Naive thymus-derived CD4-positive, alpha-beta T cell (primary cell): ENCODE data around the gene MICAL1. TPM values are rescaled to one million over a fixed set of nuclear protein-coding genes. Genes with fewer than 3 reads are reported as not detected.
A peak's percentile ranks its signal among the peaks of the same experiment; 100 is the strongest.

Experiments
- ATAC-seq: fragments of 150-1000 bp; cut with Tn5 transposase; 2 replicates; pipeline ENCODE4 v1.10.0; 2021; ENCODE audit warnings: mild to moderate bottlenecking, moderate library complexity
- CTCF ChIA-PET: fragments of 350-600 bp; sonication (Branson Sonifier 250); formaldehyde crosslinking; loops from one replicate; lab custom pipeline; 2021; ENCODE audit warnings: antibody characterized with exemption; lab: Charles Lee
- POLR2A ChIA-PET: fragments of 350-600 bp; sonication (Branson Sonifier 250); formaldehyde crosslinking; loops from one replicate; lab custom pipeline; 2021; ENCODE audit warnings: antibody characterized with exemption, inconsistent platforms; lab: Charles Lee
- DNase-seq, 9 donors: peaks; one replicate each; pipeline versions ENCODE4 v3.0.0 to v3.0.0-alpha.2; 2020 to 2022; ENCODE audit warnings: mixed read lengths in 1 of 9
- H3K27ac ChIP-seq: one replicate; pipeline ENCODE4 v1.7.0; 2013; ENCODE audit warnings: mild to moderate bottlenecking, low read depth, low read length, moderate library complexity
- H3K27me3 ChIP-seq, 2 donors: one replicate each; pipeline ENCODE4 v1.7.0; 2013; ENCODE audit warnings: low read length in 2 of 2, mild to moderate bottlenecking in 2 of 2, moderate library complexity in 2 of 2; ENCODE audit not compliant: control insufficient read depth in 2 of 2, insufficient read depth in 2 of 2
- H3K36me3 ChIP-seq, 3 experiments: 1 replicate in 2 of 3; 2 replicates in 1 of 3; pipeline ENCODE4 v1.7.0; 2013; ENCODE audit warnings: low read length in 3 of 3, mild to moderate bottlenecking in 3 of 3, moderate library complexity in 1 of 3; ENCODE audit not compliant: insufficient read depth in 3 of 3, control insufficient read depth in 2 of 3
- H3K4me1 ChIP-seq, 2 donors: one replicate each; pipeline ENCODE4 v1.7.0; 2013; ENCODE audit warnings: low read length in 2 of 2, mild to moderate bottlenecking in 2 of 2, moderate library complexity in 1 of 2; ENCODE audit not compliant: control insufficient read depth in 2 of 2, insufficient read depth in 2 of 2
- H3K4me3 ChIP-seq: 2 replicates; pipeline ENCODE4 v1.7.0; 2013; ENCODE audit warnings: mild to moderate bottlenecking, low read length
- H3K9me3 ChIP-seq, 3 experiments: 1 replicate in 2 of 3; 2 replicates in 1 of 3; pipeline ENCODE4 v1.7.0; 2013; ENCODE audit warnings: low read length in 3 of 3; ENCODE audit not compliant: control insufficient read depth in 2 of 3
- H3K27ac Mint-ChIP-seq, 9 donors: one replicate each; pipeline ENCODE4 v1.8.0; 2020 to 2022; ENCODE audit warnings: mixed read lengths in 9 of 9, mild to moderate bottlenecking in 8 of 9, moderate library complexity in 5 of 9, inconsistent platforms in 2 of 9
- H3K27me3 Mint-ChIP-seq, 5 donors: one replicate each; pipeline ENCODE4 v1.8.0; 2021 to 2022; ENCODE audit warnings: mixed read lengths in 5 of 5, mild to moderate bottlenecking in 1 of 5
- H3K36me3 Mint-ChIP-seq, 5 donors: one replicate each; pipeline ENCODE4 v1.8.0; 2020 to 2022; ENCODE audit warnings: mixed read lengths in 5 of 5, mild to moderate bottlenecking in 3 of 5, inconsistent platforms in 1 of 5
- H3K4me1 Mint-ChIP-seq, 7 donors: one replicate each; pipeline ENCODE4 v1.8.0; 2020 to 2022; ENCODE audit warnings: mixed read lengths in 7 of 7, mild to moderate bottlenecking in 3 of 7, inconsistent platforms in 1 of 7
- H3K4me3 Mint-ChIP-seq, 10 donors: one replicate each; pipeline ENCODE4 v1.8.0; 2020 to 2022; ENCODE audit warnings: mild to moderate bottlenecking in 10 of 10, mixed read lengths in 10 of 10, moderate library complexity in 6 of 10, inconsistent platforms in 2 of 10
- H3K9me3 Mint-ChIP-seq, 11 donors: one replicate each; pipeline ENCODE4 v1.8.0; 2020 to 2022; ENCODE audit warnings: mixed read lengths in 11 of 11, mild to moderate bottlenecking in 4 of 11, inconsistent platforms in 1 of 11, moderate library complexity in 1 of 11
- intact Hi-C, 2 donors: fragments of 100-400 bp; cut with micrococcal nuclease; formaldehyde crosslinking; loops; one replicate each; pipeline ENCODE4 v1.15.1; 2023
- polyA plus RNA-seq, 2 donors: library from polyadenylated mRNA; unstranded; fragments of 300-500 nt; fragmentation: Illumina TruSeq; gene quantifications; one replicate each; pipeline ENCODE4 v1.2.3, GENCODE V29; 2021
- total RNA-seq, 6 experiments: library from RNA in 5 of 6; stranded (reverse) in 5 of 6; gene quantifications; 1 replicate in 5 of 6; 2 replicates in 1 of 6; pipeline ENCODE4 v1.2.3 and lab custom pipeline; 2021 to 2026

Gene MICAL1
- total and polyA plus RNA-seq, 7 experiments from 2014 or later = 18.3 to 125 (median 63.4) TPM

- ATAC-seq = no peak
- H3K36me3 Mint-ChIP-seq = peaks cover 20 to 66% (median 50%) of the 10 kb centered on the region in 5 donors
- H3K4me1 ChIP-seq = peaks cover 45 to 59% of the 10 kb centered on the region in 2 donors
These were observed 23.5 kb upstream of the MICAL1 start for GRCh38 chr6:109478841-109479624.

GRCh38 chr6:109478222-109478805 is 22.7 kb upstream of the MICAL1 start:
- Mint-ChIP-seq H3K27me3 (no peaks in the 10 kb centered on the region), H3K36me3 (peaks cover 23 to 69% (median 55%) of the 10 kb centered on the region in 5 donors), H3K4me1 (peaks cover 53 to 86% (median 77%) of the 10 kb centered on the region in 7 donors), H3K4me3 (peak overlapping the region; percentile 76 to 99 (median 91)), H3K9me3 (peaks cover 0 to 1% (median 0%) of the 10 kb centered on the region in 11 donors), H3K27ac (peak overlapping the region; percentile 52 to 94 (median 79))
- peak overlapping the region; percentile 10 for H3K4me3 ChIP-seq
- H3K36me3 ChIP-seq = peaks cover 4 to 47% (median 24%) of the 10 kb centered on the region in 3 experiments
- DNase-seq = no peak
- H3K9me3 ChIP-seq = no peaks in the 10 kb centered on the region
- H3K27ac ChIP-seq = peak overlapping the region; percentile 57
- ATAC-seq = no peak
- intact Hi-C loops = loop anchor here in 1 of 2 donors (1.0 kb wide), 1 partner anchor 19 kb away; no protein-coding TSS in a partner anchor
- ChIA-PET CTCF (interaction anchor here (1.1 kb wide), 1 partner anchor 95 kb away, joined by 4 read pairs; no protein-coding TSS in a partner anchor), POLR2A (interaction anchor here (1.2 to 2.0 kb wide), 3 partner anchors 13 to 96 kb away, joined by 5 to 10 read pairs (median 6); partner anchors contain the start of genes CD164, PPIL6 and SMPD2)
- H3K4me1 ChIP-seq = peaks cover 45 to 62% of the 10 kb centered on the region in 2 donors
- H3K27me3 ChIP-seq = no peaks in the 10 kb centered on the region

More at GRCh38 chr6:109478841-109479624, 23.5 kb upstream of the MICAL1 start:
- Histone ChIP-seq H3K9me3 (no peaks in the 10 kb centered on the region), H3K27ac (peak overlapping the region; percentile 57), H3K36me3 (peaks cover 0 to 40% (median 17%) of the 10 kb centered on the region in 3 experiments), H3K4me3 (peak overlapping the region; percentile 52), H3K27me3 (no peaks in the 10 kb centered on the region)
- intact Hi-C loops = loop anchor here in 1 of 2 donors (1.0 kb wide), 1 partner anchor 20 kb away; no protein-coding TSS in a partner anchor
- H3K27me3 Mint-ChIP-seq = no peaks in the 10 kb centered on the region
- H3K4me3 Mint-ChIP-seq = peak overlapping the region; percentile 76 to 99 (median 91)
- H3K9me3 Mint-ChIP-seq = no peaks in the 10 kb centered on the region
- H3K4me1 Mint-ChIP-seq = peaks cover 55 to 86% (median 77%) of the 10 kb centered on the region in 7 donors
- ChIA-PET POLR2A (interaction anchor here (0.6 to 4.9 kb wide), 7 partner anchors 14 to 384 kb away, joined by 3 to 58 read pairs (median 6); partner anchors contain the start of genes CD164, MICAL1, PPIL6 and SESN1), CTCF (interaction anchor here (0.6 to 1.1 kb wide), 2 partner anchors 95 kb away, joined by 3 to 4 read pairs; no protein-coding TSS in a partner anchor)
- peak overlapping the region; percentile 52 to 94 (median 79) for H3K27ac Mint-ChIP-seq
- peak in 2 of 9 donors; percentile 35 to 43 for DNase-seq

- POLR2A ChIA-PET = interaction anchor here (1.6 to 2.0 kb wide), 2 partner anchors 12 to 37 kb away, joined by 6 to 10 read pairs; partner anchors contain the start of genes PPIL6 and SMPD2
- intact Hi-C loops = loop anchor here in 1 of 2 donors (1.0 kb wide), 1 partner anchor 18 kb away; no protein-coding TSS in a partner anchor
- no peaks in the 10 kb centered on the region for H3K9me3 ChIP-seq
- peaks cover 6 to 53% (median 28%) of the 10 kb centered on the region in 3 experiments for H3K36me3 ChIP-seq
- H3K4me3 ChIP-seq = peak overlapping the region; percentile 10
- Mint-ChIP-seq H3K9me3 (peaks cover 0 to 1% (median 0%) of the 10 kb centered on the region in 11 donors), H3K36me3 (peaks cover 29 to 73% (median 61%) of the 10 kb centered on the region in 5 donors), H3K27ac (peak overlapping the region in 7 of 9 donors; percentile 38 to 94 (median 79)), H3K27me3 (no peaks in the 10 kb centered on the region), H3K4me3 (peak overlapping the region; percentile 71 to 99 (median 91)), H3K4me1 (peaks cover 57 to 92% (median 83%) of the 10 kb centered on the region in 7 donors)
- DNase-seq (no peak), ATAC-seq (no peak)
- CTCF ChIA-PET = no interaction called here
- no peaks in the 10 kb centered on the region for H3K27me3 ChIP-seq
- peak overlapping the region; percentile 57 for H3K27ac ChIP-seq
- H3K4me1 ChIP-seq = peaks cover 45 to 67% of the 10 kb centered on the region in 2 donors
These were observed 22.2 kb upstream of the MICAL1 start for GRCh38 chr6:109477725-109478124.

- Mint-ChIP-seq H3K27ac (peak overlapping the region in 6 of 9 donors; percentile 59 to 94 (median 82)), H3K4me3 (peak overlapping the region; percentile 71 to 99 (median 91)), H3K9me3 (peaks cover 0 to 1% (median 0%) of the 10 kb centered on the region in 11 donors), H3K4me1 (peaks cover 58 to 91% (median 85%) of the 10 kb centered on the region in 7 donors), H3K36me3 (peaks cover 33 to 76% (median 66%) of the 10 kb centered on the region in 5 donors), H3K27me3 (no peaks in the 10 kb centered on the region)
- H3K4me3 ChIP-seq = no peak overlapping the region
- no peaks in the 10 kb centered on the region for H3K9me3 ChIP-seq
- no peak overlapping the region for H3K27ac ChIP-seq
- ATAC-seq = no peak
- intact Hi-C loops = no loop called here
- POLR2A ChIA-PET = interaction anchor here (1.1 to 1.5 kb wide), 3 partner anchors 13 to 22 kb away, joined by 3 read pairs; partner anchors contain the start of gene MICAL1
- H3K4me1 ChIP-seq = peaks cover 45 to 64% of the 10 kb centered on the region in 2 donors
- H3K27me3 ChIP-seq = no peaks in the 10 kb centered on the region
- peaks cover 6 to 59% (median 28%) of the 10 kb centered on the region in 3 experiments for H3K36me3 ChIP-seq
- CTCF ChIA-PET = no interaction called here
- no peak for DNase-seq
These were observed 21.6 kb upstream of the MICAL1 start for GRCh38 chr6:109477184-109477583.

- H3K27me3 ChIP-seq = no peaks in the 10 kb centered on the region
- no peak overlapping the region for H3K27ac ChIP-seq
- CTCF ChIA-PET = no interaction called here
- peaks cover 31 to 48% of the 10 kb centered on the region in 2 donors for H3K4me1 ChIP-seq
- Mint-ChIP-seq H3K4me3 (peak overlapping the region in 2 of 10 donors; percentile 42 to 97), H3K4me1 (peaks cover 44 to 86% (median 81%) of the 10 kb centered on the region in 7 donors), H3K9me3 (peaks cover 0 to 1% (median 0%) of the 10 kb centered on the region in 11 donors), H3K27ac (peak overlapping the region in 3 of 9 donors; percentile 21 to 47 (median 38)), H3K36me3 (peaks cover 24 to 72% (median 59%) of the 10 kb centered on the region in 5 donors), H3K27me3 (no peaks in the 10 kb centered on the region)
- H3K4me3 ChIP-seq = no peak overlapping the region
- no peaks in the 10 kb centered on the region for H3K9me3 ChIP-seq
- intact Hi-C loops = no loop called here
- POLR2A ChIA-PET = interaction anchor here (1.4 kb wide), 1 partner anchor 14 kb away, joined by 3 read pairs; no protein-coding TSS in a partner anchor
- DNase-seq = no peak
- H3K36me3 ChIP-seq = peaks cover 6 to 69% (median 31%) of the 10 kb centered on the region in 3 experiments
- no peak for ATAC-seq
These were observed 20.1 kb upstream of the MICAL1 start for GRCh38 chr6:109475625-109476024.
